GM19324 (cell line): ENCODE data around the gene FIBCD1.

ENCODE experiments used
- ATAC-seq: cut with Tn5 transposase; IDR thresholded peaks from one replicate; pipeline ENCODE4 v1.9.1; 2021; ENCODE audit warnings: mild to moderate bottlenecking, moderate library complexity; ENCODE audit not compliant: unreplicated experiment, low FRiP score

FIBCD1 gene

GRCh38 chr9:130938652-130939404 lies at the start of gene FIBCD1:
Gene FIBCD1, minus strand, starts transcription at chr9:130939247. Its CDS starts 640 bp downstream, at chr9:130938607.
- no peak for ATAC-seq

GRCh38 chr9:130988400-130988747 lies 49.3 kb upstream of the FIBCD1 start:
- no peak for ATAC-seq

GRCh38 chr9:130987738-130988399 lies 48.8 kb upstream of the FIBCD1 start:
- no peak for ATAC-seq

GRCh38 chr9:130987054-130987453 lies 48.0 kb upstream of the FIBCD1 start:
- no peak for ATAC-seq

GRCh38 chr9:130986356-130986965 lies 47.4 kb upstream of the FIBCD1 start:
- no peak for ATAC-seq

GRCh38 chr9:130985606-130986162 lies 46.6 kb upstream of the FIBCD1 start:
- no peak for ATAC-seq

- ATAC-seq = no peak
Observed at GRCh38 chr9:130985029-130985428, 46.0 kb upstream of the FIBCD1 start.

- ATAC-seq = no peak
Observed at GRCh38 chr9:130984521-130984920, 45.5 kb upstream of the FIBCD1 start.

- ATAC-seq = no peak
Observed at GRCh38 chr9:130983970-130984369, 44.9 kb upstream of the FIBCD1 start.

- no peak for ATAC-seq
Observed at GRCh38 chr9:130983359-130983670, 44.3 kb upstream of the FIBCD1 start.

GRCh38 chr9:130982636-130983358 lies 43.8 kb upstream of the FIBCD1 start:
- ATAC-seq = no peak

GRCh38 chr9:130981756-130982137 lies 42.7 kb upstream of the FIBCD1 start:
- ATAC-seq = no peak

GRCh38 chr9:130981002-130981755 lies 42.1 kb upstream of the FIBCD1 start:
- no peak for ATAC-seq

GRCh38 chr9:130980526-130980925 lies 41.5 kb upstream of the FIBCD1 start:
- no peak for ATAC-seq

GRCh38 chr9:130979591-130980385 lies 40.7 kb upstream of the FIBCD1 start:
- ATAC-seq = no peak

- no peak for ATAC-seq
Observed at GRCh38 chr9:130977811-130978221, 38.8 kb upstream of the FIBCD1 start.

GRCh38 chr9:130975932-130976841 lies 37.1 kb upstream of the FIBCD1 start:
- no peak for ATAC-seq

GRCh38 chr9:130975156-130975555 lies 36.1 kb upstream of the FIBCD1 start:
- no peak for ATAC-seq
